MM.1S (cell line): ENCODE results near the gene RIMBP3C.
"Not testable (repeated sequence)": the region's sequence is repeated elsewhere in the genome, so short reads cannot be mapped to it uniquely, and the experiment has no call there.

ENCODE experiments used
- DNase-seq: peaks from one replicate; pipeline ENCODE4 v3.0.0-alpha.2; 2015
- H2AFZ ChIP-seq: fragments of 300-600 bp; sonication (generic); 2 replicates; pipeline ENCODE4 v1.6.0; 2016; ENCODE audit warnings: antibody characterized with exemption, low read length
- H3F3A ChIP-seq: fragments of 300-600 bp; sonication (generic); 2 replicates; pipeline ENCODE4 v1.6.1; 2016; ENCODE audit warnings: mild to moderate bottlenecking, antibody characterized with exemption, low read length, moderate library complexity, mixed read lengths; ENCODE audit not compliant: insufficient read depth
- H3K27ac ChIP-seq: fragments of 300-600 bp; sonication (generic); 2 replicates; pipeline ENCODE4 v1.5.1; 2016; ENCODE audit warnings: mild to moderate bottlenecking, low read length
- H3K27me3 ChIP-seq: fragments of 300-600 bp; sonication (generic); replicated peaks from 2 replicates; pipeline ENCODE4 v1.6.0; 2016; ENCODE audit warnings: low read length; ENCODE audit not compliant: insufficient read depth
- H3K36me3 ChIP-seq: fragments of 300-600 bp; sonication (generic); replicated peaks from 2 replicates; pipeline ENCODE4 v1.6.1; 2016; ENCODE audit warnings: mild to moderate bottlenecking, low read length, mixed read lengths; ENCODE audit not compliant: insufficient read depth
- H3K4me1 ChIP-seq: fragments of 300-600 bp; sonication (generic); 2 replicates; pipeline ENCODE4 v1.6.1; 2016; ENCODE audit warnings: low read length, mixed read lengths
- H3K4me2 ChIP-seq: fragments of 300-600 bp; sonication (generic); 2 replicates; pipeline ENCODE4 v1.6.0; 2016; ENCODE audit warnings: low read depth, low read length
- H3K4me3 ChIP-seq: fragments of 300-600 bp; sonication (generic); 2 replicates; pipeline ENCODE4 v1.5.1; 2016; ENCODE audit warnings: low read length, mixed read lengths
- H3K79me2 ChIP-seq: fragments of 300-600 bp; sonication (generic); 2 replicates; pipeline ENCODE4 v1.6.1; 2016; ENCODE audit warnings: mixed run types, low read length, mixed read lengths
- H3K9ac ChIP-seq: fragments of 300-600 bp; sonication (generic); 2 replicates; pipeline ENCODE4 v1.6.1; 2016; ENCODE audit warnings: low read length, mixed read lengths
- H3K9me2 ChIP-seq: fragments of 300-600 bp; sonication (generic); replicated peaks from 2 replicates; pipeline ENCODE4 v1.6.1; 2016; ENCODE audit warnings: mild to moderate bottlenecking, low read length, mixed read lengths; ENCODE audit not compliant: insufficient read depth
- H3K9me3 ChIP-seq: fragments of 300-600 bp; sonication (generic); replicated peaks from 2 replicates; pipeline ENCODE4 v1.6.1; 2016; ENCODE audit warnings: mild to moderate bottlenecking, low read length, mixed read lengths; ENCODE audit not compliant: insufficient read depth
- H4K20me1 ChIP-seq: fragments of 300-600 bp; sonication (generic); 2 replicates; pipeline ENCODE4 v1.6.1; 2016; ENCODE audit warnings: mild to moderate bottlenecking, low read length, moderate library complexity, mixed read lengths; ENCODE audit not compliant: insufficient read depth

RIMBP3C gene

GRCh38 chr22:21526705-21527500 is 24.4 kb downstream of the RIMBP3C start:
- H3K79me2 ChIP-seq, H3K4me3 ChIP-seq, H3K9ac ChIP-seq, H3K4me1 ChIP-seq, DNase-seq, H4K20me1 ChIP-seq, H3K4me2 ChIP-seq, H3K9me3 ChIP-seq, H3K27me3 ChIP-seq, H3K27ac ChIP-seq, H2AFZ ChIP-seq, H3K9me2 ChIP-seq, H3K36me3 ChIP-seq, H3F3A ChIP-seq: not testable (repeated sequence)

- not testable (repeated sequence) for H3K36me3 ChIP-seq, DNase-seq, H3K9me3 ChIP-seq, H3K79me2 ChIP-seq, H3K4me3 ChIP-seq, H3K27me3 ChIP-seq, H3K9ac ChIP-seq, H3K4me1 ChIP-seq, H3K27ac ChIP-seq, H3K4me2 ChIP-seq, H3F3A ChIP-seq, H4K20me1 ChIP-seq, H2AFZ ChIP-seq, H3K9me2 ChIP-seq
Measured at GRCh38 chr22:21516970-21517764, 34.1 kb downstream of the RIMBP3C start.

DNA sequence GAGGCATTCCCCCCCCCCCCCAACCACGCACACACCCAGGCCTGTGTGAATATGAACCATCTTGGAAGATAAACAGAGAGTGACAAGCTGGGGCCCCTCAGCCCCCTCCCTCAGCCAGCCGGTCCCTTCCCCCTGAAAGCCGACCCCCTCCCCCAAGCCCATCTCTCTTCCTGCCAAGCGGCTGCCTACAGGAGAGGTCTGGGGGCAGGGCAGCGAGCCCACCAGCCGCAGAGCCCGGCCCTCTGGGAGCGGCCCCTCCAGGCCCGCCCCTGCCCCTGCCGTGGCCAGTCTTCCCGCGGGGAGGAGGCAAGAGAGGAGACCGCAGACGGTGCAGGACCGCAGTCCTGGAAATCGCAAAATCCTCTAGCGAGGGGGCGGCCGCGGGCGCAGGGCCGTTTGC is 34.7 kb downstream of the RIMBP3C start:
- not testable (repeated sequence) for H3K9me3 ChIP-seq, H3K27ac ChIP-seq, H3K79me2 ChIP-seq, H3K36me3 ChIP-seq, H3K4me1 ChIP-seq, H3K9me2 ChIP-seq, H3K9ac ChIP-seq, H2AFZ ChIP-seq, H3K4me3 ChIP-seq, H3K27me3 ChIP-seq, H4K20me1 ChIP-seq, DNase-seq, H3K4me2 ChIP-seq, H3F3A ChIP-seq

DNA sequence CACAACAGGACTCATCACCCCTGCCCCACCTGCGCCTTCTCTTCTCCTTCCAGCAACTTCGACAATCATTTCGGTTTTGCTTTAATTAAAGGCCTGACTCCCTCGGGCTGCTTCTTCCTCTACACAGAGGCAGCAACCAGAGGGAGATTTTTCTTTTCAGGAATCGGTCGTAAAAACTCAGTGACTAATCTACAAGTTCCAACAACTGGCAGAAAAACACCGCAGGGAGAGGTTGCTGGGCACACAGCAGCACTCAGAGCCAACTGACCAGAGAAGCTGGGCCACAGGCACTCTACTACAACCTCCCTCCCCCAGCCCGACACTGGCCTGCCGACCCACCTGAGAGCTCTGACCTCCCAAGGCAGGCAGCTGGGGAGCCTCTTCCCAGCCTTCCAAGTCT is 36.0 kb downstream of the RIMBP3C start:
- H3F3A ChIP-seq, H3K9me2 ChIP-seq, H3K27ac ChIP-seq, H3K79me2 ChIP-seq, H3K9ac ChIP-seq, H3K36me3 ChIP-seq, H3K4me1 ChIP-seq, H3K4me2 ChIP-seq, DNase-seq, H4K20me1 ChIP-seq, H3K9me3 ChIP-seq, H3K27me3 ChIP-seq, H3K4me3 ChIP-seq, H2AFZ ChIP-seq: not testable (repeated sequence)

DNA sequence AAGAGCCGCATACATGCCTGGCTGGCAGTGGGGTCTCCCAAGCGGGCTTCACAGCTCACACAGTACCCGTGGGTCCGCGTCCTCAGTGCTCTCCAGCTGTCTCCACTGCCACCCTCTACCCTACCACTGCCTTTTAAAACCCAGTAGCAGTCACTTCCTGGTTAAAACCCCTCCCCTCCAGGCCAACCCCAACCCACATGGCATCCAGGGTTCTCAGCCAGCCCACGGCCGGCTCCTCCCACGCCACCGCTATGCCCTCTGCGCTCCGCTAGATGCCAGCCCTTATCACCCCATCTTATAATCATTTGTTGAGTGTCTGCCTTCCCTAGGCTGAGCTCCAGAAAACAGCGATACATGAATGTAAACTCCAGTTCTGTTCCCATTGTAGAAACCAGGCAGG is 37.1 kb downstream of the RIMBP3C start:
- not testable (repeated sequence) for H2AFZ ChIP-seq, H3F3A ChIP-seq, H3K27me3 ChIP-seq, H4K20me1 ChIP-seq, H3K9ac ChIP-seq, H3K4me1 ChIP-seq, H3K27ac ChIP-seq, H3K79me2 ChIP-seq, H3K36me3 ChIP-seq, H3K4me3 ChIP-seq, DNase-seq, H3K9me3 ChIP-seq, H3K4me2 ChIP-seq, H3K9me2 ChIP-seq

DNA sequence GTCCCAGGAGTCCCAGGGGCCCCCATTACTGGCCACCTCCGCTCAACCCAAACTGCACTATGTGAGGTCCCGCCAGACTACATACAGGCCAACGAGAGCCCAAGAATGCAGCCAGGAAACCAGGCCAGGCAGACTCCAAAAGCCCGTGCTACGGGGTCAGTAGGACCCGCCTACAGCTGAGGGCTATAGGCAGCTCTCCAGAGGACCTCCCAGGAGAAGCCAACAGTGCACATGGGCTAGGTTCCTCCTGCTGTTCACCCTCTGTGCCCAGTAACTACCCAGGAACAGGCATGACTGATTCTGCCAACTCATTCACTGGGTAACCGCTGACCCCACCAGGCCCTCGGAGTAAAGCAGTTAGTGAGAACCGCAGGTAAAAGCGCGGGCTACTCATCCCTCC is 39.2 kb downstream of the RIMBP3C start:
- not testable (repeated sequence) for DNase-seq, H3K4me2 ChIP-seq

DNA sequence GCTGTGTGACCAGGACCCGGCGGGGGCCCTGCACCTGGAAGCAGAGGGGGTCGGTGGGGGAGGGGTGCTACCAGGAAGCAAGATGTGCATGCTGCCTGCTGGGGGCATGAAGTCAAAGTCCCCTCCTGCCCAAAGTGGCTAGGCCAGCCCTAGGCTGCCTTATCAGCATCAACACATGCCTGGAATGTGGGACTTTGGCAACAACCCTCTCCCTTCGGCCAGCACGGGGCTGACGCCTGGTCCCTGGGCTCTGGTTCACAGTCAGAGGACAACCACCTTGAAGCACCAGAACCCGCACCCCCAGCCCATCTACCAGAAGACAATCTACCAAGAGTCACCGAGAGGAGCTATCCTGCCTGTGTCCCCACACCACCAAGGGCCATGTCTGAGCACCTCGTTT is 40.9 kb downstream of the RIMBP3C start:
- H3F3A ChIP-seq, H3K79me2 ChIP-seq, H3K4me2 ChIP-seq, H3K27ac ChIP-seq, DNase-seq, H3K36me3 ChIP-seq, H3K9me2 ChIP-seq, H2AFZ ChIP-seq, H3K4me3 ChIP-seq, H3K27me3 ChIP-seq, H4K20me1 ChIP-seq, H3K4me1 ChIP-seq, H3K9me3 ChIP-seq, H3K9ac ChIP-seq: not testable (repeated sequence)

More for the DNA sequence above, 39.2 kb downstream of the RIMBP3C start:
- not testable (repeated sequence) for H3K9me2 ChIP-seq, H3K4me3 ChIP-seq, H3K79me2 ChIP-seq, H3K27me3 ChIP-seq, H2AFZ ChIP-seq, H3K36me3 ChIP-seq, H3K9me3 ChIP-seq, H3K27ac ChIP-seq, H3K4me1 ChIP-seq, H4K20me1 ChIP-seq, H3F3A ChIP-seq, H3K9ac ChIP-seq
